Stimulated activated CD4-positive, alpha-beta T cell treated with anti-CD3 and anti-CD28 coated beads, Interleukin-12 subunit alpha, Interleukin-12 subunit beta, amount 100 ng/mL, for 4 hours (primary cell): Measurements from ENCODE around the gene SAFB2.
A peak's percentile ranks its signal among the peaks of the same experiment; 100 is the strongest.

Experiments used
- DNase-seq: peaks from one replicate; pipeline ENCODE4 v3.0.0-alpha.2; 2020

SAFB2 gene

DNA sequence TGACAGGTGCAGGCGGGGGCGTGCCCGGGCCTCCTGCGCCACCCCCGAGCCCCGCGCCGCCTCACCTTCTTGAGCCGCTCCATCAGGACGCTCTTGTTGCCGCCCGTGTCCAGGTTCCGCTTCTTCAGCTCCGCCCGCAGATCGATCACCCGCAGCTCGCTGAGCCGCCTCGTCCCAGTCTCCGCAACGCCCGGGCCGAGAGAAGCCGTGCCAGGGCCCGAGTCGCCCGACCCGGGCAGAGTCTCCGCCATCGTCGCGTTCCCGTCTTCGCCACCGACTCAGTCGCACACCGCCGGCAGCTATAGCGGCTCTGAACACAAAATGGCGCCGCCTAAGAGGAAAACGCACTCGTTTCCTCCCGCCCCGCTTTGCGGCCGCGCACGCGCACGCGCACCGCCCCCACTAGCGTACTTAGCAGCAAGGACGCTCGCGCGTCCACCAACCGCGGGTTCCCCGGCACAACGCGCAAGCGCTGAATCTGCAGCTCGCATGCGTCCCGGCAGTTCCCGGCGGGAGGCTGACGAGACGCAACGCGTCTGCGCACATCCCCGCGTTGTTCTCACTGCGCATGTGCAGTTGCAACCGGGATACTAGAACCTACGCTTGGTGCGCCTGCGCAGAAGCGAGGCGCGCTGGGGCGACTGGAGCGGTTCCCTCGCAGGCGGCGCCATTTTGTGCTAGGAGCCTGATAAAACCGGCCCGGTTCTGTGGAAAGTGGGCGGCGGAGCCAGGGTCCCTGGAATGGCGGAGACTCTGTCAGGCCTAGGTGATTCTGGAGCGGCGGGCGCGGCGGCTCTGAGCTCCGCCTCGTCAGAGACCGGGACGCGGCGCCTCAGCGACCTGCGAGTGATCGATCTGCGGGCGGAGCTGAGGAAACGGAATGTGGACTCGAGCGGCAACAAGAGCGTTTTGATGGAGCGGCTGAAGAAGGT, at the start of gene SAFB2, which contains the start of gene SAFB:
TSS of gene SAFB2 (minus strand) at position 312 of the 932 bp plus-strand sequence. CDS start at position 251, 61 bp downstream.
TSS of gene SAFB (plus strand) at position 619 of the 932 bp plus-strand sequence. CDS start at position 742, 123 bp downstream.
- peak; percentile 98 for DNase-seq

DNA sequence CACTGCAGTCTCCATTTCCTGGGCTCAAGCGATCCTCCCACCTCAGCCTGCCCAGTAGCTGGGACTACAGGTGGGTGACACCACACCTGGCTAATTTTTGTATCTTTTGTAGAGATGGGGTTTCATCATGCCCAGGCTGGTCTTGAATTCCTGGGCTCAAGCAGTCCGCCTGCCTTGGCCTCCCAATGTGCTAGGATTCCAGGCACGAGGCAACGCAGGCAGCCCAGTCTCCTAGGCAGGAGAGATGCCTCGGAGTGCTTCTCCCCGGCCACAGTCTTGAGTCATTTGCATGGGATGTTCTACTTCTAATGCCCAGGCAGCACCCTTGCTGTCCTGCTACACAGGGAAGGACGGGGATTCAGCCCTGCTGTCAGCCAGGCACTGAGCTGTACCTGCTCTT, 49.0 kb upstream of the SAFB2 start:
- no peak for DNase-seq

DNA sequence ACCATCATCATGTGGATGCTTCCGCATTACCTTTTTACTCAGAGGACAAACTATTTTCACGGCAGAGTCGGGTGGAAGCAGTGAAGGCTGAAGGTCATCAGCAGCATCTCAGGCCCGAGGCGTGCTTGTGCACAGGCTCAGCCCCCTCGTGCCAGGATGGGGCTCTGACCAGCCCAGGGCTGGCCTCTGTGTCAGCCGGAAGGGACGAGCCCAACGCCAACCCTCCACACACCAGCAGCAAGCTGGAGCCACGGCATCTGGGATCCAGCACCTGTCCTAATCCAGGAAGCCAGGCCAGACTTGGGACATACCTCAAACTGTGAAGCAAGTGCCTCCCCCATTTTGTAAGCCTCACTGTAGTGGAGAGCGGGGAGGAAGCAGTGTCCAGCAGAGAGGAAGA, 46.6 kb upstream of the SAFB2 start:
- DNase-seq: no peak

DNA sequence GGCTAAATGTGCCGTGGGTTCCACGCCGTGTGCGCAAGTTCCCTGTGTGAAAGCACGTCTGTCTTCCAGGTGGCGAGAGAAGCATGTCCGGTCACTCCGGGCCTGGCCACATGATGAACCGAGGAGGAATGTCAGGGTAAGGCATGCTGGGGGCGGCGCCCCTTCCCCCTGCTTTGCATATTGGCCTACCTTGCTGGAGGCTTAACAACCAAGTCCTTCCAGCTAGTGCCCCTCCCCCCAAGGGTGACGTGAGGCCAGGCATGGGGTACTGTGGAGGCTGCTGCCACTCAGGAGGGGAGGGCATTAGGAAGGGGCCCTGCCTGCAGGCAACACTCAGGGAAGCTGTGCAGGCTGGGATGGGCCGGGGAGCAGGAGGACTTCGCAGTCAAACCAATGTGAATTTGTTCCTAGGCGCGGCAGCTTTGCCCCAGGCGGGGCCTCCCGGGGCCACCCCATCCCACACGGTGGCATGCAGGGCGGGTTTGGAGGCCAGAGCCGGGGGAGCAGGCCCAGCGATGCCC, 45.2 kb upstream of the SAFB2 start:
- DNase-seq: no peak

DNA sequence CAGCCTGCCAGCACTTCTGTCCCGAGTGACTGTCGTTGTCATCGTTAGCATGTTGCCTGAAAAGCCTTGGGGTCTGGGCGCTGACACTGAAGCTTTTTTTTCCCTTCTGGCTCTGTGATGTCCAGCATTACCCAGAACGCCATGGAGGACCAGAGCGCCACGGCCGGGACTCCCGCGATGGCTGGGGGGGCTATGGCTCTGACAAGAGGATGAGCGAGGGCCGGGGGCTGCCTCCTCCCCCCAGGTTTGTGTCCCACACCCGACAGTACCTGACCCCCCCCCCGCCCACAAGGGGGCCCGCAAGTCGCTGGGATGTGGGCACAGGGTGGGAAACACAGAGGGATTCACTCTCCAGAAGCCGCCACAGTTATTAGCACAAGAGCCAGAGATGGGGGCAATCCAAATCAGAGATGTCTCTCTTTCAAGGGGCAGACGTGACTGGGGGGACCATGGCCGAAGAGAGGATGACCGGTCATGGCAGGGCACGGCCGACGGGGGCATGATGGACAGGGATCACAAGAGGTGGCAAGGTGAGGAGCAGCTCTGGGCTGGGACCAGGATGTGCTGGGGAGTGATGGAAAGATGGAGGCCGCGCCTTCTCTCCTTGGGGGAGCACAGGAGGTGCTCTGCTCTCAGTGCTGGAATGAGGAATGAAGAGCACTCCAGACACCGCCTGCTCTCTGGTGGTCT, 44.5 kb upstream of the SAFB2 start:
- no peak for DNase-seq

DNA sequence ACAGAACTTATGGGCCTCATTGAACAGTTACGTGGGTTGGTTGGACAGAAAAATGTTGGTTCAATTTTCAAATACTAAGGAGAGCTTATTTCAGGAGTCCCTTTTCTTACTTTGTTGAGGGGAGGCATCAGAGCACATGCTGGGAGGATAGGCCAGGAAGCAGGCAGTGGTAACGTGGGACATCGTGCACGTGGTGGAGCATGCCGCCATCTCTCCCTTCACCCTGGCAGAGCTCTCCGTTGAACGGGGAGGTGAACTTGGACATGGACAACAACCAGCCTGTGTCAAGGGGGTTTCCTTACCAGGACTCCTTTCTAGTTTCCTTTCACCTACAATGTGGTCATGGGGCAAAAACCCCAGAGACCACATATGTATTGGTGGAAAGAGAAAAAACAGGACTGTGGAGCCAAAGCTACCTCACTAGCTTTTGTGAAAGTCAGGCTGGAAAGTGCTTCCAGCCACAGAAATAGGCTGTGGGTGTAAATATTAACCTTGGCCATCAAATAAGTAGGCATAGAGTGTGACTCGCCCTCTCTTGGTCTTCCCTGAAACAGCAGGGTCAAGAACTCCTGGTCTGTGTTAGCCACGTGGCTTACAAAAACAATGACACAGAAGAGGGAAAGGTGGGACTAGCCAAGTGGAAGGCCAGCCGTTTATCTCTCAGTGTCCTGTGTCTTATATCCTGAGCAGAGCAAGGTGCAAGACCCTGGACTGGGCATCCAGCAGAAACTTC, 43.4 kb upstream of the SAFB2 start:
- no peak for DNase-seq

DNA sequence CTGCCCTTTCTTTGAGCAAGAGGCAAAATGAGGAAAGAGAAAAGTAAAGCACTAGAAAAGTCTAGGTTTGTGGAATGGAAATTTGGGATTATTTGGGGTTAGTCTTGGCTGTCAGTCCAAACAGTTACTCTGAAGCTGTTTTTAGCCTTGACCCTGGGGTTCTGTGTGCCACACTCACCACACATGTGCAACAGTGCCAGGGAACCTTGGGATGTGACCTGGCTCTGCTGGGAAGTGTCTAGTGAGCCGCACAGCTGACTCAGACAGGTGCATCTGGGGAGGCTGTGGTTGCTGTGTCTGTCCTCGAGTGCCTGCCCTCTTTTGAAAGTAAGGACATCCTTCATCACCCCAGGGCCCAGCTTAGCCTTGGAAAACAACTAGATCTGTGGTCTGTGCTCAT, 41.9 kb upstream of the SAFB2 start:
- DNase-seq: no peak

DNA sequence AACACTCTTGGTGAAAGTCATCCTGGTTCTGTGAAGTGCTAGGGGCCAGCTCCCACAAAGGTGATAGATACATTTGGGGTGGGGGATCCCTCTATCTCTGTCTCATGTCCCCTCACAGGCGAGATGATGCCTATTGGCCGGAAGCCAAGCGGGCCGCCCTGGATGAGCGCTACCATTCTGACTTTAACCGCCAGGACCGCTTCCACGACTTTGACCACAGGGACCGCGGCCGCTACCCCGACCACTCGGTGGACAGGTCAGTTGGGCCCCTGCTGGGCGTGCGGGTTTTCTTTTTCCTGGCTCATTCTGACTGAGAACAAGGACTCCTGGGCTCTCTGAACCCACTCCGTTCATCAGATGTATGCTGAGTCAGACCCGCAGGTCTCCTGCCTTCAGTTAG, 41.3 kb upstream of the SAFB2 start:
- DNase-seq: no peak

DNA sequence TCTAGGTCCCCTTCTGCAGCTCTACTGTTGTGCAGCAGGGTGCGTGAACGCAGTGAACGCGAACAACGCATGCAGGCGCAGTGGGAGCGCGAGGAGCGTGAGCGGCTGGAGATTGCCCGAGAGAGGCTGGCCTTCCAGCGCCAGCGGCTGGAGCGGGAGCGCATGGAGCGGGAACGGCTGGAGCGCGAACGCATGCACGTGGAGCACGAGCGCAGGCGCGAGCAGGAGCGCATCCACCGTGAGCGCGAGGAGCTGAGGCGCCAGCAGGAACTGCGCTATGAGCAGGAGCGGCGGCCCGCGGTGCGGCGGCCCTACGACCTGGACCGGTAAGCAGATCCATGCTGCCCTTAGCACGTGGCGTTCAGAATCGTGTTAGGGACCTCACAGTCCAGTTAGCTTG, 38.9 kb upstream of the SAFB2 start:
- DNase-seq: no peak

DNA sequence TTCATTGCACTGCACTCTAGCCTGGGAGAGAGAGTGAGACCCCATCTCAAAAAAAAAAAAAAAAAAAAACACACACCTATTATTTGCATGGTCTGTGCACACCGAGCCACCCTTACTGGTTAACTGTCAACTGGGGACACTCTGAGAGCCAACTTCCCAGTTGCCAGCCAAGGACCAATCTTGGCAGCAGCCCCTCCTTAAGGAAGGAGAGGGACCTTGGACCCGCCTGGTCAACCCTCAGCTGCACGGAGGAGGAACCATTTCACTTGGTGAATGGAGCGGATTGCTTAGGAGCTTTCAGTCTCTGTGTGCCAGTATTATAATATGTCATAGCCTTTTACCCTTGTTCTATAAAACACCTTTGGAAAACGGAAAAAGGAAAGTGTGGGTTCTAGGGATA, 32.8 kb upstream of the SAFB2 start:
- no peak for DNase-seq

DNA sequence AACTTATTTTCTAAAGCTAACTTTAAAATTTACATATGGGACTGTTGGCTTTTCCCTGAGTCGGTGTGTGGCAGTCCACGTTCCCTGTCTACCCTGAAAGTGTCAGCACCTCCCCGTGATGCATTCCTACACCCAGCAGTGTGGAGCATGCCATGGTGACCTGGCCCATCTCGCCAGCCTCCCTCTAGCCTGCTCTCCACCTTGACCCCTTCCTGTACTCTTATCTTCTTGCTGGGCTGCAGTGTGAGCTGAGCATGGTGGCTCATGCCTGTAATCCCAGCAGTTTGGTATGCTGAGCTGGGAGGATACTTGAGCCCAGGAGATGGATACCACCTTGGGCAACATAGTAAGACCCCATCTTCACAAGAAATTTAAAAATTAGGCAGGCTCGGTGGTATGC, 32.4 kb upstream of the SAFB2 start:
- no peak for DNase-seq

DNA sequence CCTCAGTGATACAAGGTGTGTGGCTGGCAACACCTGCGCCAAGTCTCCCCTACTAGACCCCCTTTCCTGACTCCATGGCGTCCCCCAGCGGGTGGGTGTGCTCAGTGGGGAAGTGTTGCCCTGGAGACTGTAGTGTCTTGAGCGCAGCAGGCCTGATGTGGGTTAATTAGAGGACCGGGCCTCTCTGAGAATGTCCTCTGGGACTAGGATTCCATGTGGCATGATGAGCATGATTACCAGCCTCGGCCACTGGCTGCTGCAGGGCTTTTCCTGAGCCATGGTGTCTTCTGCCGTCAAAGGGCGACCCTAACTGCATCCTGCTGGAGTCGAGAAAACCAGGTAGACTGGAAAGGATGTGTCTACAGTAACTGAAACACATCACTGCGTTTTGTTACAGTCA, 29.7 kb upstream of the SAFB2 start:
- no peak for DNase-seq

DNA sequence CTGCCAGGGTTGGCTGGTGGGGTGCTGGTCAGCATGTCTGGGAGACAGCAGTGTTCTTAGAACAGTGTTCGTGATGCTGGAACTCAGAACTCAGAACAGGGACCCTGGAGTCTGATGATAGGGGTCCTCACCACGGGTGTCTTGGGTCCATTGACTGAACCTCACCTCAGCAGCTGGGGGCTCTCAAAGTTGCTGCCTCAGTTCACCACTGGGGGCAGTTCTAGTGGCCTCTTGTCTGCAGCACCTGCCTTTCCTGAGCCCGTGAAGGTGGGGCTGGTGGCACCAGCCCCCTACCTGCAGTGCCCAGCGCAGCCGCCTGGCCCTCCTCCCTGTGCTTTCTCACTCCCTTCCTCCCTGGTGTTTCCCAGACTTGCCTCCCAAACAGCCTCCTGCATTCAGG, 28.8 kb upstream of the SAFB2 start:
- DNase-seq: no peak

DNA sequence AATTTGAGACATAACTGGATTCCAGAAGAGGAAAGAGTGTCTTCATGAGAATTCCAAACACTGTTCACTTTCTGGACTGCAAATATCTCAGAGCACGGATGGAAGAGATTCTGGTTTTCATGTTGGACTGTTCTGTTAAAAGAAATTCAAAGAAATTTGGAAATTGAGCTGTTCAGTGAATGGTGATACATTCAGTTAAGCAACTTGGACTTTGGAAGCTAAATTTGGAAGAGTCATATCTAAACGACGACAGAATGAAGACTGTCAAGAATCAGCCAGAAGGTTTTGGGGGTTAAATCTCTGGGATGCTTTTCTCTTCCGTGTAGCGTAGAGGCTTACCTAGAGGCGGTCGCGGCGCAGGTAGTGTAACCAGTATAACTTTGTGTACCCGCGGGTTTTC, 25.9 kb upstream of the SAFB2 start:
- no peak for DNase-seq

DNA sequence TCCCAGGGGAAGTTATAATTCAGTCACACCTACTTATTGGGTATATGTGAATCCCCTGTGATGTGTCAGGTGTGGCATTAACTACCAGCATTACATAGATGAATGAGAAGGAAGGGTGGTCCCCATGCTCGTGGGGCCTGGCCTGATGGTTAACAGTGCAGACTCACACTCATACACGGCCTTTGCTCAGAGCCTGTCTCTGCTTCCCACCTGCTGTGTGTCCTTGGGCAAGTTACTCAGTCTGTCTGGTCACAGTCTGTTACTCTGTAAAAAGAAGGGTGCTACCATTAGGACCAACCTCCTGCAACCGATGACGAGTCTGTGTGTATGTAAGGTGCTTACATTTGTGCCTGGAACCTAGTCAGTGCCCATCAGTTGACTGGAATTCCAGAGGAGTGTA, 24.1 kb upstream of the SAFB2 start:
- DNase-seq: no peak

DNA sequence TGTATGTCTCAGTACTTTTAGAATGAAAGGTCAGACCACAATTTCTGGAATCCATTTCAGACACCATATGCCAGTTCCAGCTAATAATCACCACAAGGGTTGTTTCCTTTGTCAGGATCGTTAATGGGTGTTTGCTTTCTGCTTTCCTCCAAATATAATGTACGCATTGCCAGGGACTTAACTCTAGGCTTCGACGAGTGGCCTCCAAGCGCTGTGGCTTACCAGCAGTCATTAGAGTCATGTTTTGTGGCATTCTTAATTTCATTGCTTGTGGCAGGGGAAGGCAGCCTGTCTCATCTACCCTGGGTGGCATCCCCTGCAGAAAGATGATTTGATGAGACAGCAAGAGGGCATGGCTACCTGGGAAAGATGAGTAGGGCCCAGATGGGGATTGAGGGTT, 22.8 kb upstream of the SAFB2 start:
- no peak for DNase-seq

DNA sequence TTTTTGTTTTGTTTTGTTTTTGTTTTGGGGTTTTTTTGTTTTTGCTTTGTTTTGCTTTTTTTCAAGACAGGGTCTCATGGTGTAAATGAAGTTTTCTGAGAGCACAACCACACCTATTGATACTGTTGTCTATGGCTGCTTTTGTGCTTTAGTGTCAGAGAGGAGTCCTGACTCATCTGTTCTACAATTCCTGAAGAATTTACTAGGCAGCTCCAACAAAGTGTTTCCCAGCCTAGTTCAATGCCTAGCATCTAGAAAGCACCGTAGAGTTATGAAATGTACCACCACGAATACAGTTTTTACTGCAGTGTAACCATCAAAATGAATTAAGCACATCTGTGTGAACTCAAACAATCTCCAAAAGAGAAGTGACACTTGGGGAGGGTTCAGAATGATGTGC, 21.5 kb upstream of the SAFB2 start:
- DNase-seq: no peak

DNA sequence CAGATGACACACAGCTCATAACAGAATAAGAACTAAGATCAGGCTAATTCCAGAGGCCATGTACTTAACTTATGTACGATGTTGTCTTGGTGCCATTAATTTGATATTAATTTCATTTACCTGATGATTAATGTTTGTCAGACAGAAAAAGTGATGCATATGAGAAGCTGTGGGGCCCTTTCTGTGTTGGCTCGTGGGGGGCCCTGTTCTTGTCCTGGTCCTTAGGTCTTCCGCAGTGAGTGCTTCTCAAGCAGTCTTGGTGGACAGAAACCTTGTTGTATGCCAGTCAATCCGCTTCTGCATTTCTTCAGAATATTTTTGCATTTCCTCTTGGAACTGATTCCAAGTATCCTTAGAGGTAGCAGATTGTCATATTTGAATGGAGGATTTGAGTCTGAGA, 20.5 kb upstream of the SAFB2 start:
- no peak for DNase-seq

DNA sequence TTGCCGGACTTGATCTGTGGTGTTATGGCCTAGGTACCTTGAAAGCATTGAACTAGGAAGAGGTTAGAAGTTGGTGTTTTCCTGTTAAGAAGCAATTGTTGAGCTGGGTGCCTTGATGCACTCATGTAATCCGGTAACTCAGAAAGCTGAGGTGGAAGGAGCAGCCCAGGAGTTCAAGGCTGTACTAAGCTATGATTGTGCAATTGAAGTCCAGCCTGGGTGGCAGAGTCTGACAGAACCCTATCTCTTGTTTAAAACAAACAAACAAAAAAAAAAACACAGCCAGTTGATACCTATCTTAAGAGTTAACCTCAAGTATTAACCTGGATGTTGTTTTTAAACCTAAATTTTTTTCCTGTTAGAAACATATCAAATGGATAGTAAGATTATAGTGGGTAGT, 19.6 kb upstream of the SAFB2 start:
- no peak for DNase-seq

DNA sequence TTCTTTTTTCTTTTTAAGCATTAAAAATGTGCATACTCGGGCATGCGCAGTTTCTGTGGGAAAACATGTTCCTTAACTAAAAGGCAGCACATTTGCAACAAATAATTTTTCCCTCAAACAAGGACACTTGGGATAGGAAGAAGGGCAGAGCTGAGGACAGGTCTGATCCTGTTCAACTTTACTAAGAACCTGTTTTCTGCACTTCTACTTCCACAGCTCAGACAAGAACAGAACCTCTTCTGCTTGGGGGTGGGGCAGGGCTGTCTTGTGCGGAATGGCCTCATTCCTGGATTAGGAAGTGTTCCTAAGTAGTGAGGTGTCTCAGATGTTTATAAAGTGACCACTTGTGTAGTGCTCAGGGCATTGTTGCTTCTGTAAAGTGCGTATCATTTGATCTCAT, 18.6 kb upstream of the SAFB2 start:
- DNase-seq: no peak

DNA sequence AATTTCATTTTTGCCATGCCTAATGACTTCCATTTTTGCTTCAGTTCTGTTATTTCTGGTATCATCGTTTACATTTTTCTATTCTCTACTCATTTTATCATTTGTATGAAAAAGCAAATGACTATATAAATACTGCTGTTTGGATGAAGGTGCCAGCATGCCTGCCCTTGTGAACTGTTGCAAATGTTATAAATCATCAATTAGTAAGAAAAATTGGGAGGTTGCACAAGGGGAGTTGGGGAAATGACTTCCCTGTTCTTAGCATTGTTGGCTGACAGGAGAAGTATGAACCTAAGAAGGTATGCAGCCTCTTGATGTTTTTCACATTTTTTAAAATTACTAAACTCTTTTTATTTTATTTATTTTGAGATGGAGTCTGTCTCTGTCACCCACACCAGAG, 15.4 kb upstream of the SAFB2 start:
- DNase-seq: no peak

DNA sequence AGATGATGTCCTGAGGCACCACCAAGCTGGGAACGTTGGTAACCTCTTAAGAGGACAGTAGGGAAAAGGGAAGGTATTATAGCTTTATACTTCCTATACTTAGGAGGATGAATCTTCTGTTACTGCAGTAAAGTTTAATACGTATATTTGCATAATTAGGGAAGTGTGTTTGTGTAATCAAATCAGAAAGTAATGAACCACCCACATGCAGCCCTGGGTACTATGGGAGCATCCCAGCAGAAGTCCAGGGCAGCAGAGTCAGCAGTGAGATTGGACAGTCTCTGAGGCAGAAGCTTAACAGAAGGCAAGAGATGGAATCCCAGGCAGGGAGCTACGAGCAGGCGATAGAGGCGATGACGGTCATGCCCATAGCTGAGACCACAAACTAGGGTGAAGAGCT, 12.9 kb upstream of the SAFB2 start:
- no peak for DNase-seq

DNA sequence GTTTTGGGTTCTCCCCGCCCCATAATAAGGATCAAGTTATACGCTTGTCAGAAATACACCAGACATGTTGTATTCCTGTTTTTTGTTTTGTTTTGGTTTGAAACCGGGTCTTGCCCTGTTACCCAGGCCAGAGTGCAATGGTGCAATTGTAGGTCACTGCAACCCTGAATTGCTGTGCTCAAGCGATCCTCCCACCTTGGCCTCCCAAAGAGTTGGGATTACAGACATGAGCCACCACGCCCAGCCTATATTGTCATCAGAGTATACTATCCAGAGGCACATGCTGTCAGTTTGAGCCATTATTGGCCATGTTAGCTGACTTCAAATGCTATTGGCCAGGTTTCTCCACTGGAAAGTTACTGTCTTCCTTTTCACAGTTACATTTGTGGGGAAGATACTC, 10.1 kb upstream of the SAFB2 start:
- DNase-seq: no peak
